Measurements from ENCODE around the gene ZNF790.

The ZNF790 gene

GRCh38 chr19:36771261-36772231, 66.6 kb downstream of the ZNF790 start:
- DNase-seq: no peak

Data from effector CD4-positive, alpha-beta T cell (primary cell).